ENCODE results near the gene ZG16.
A peak's percentile ranks its signal among the peaks of the same experiment; 100 is the strongest.
"Not testable (repeated sequence)": the region's sequence is repeated elsewhere in the genome, so short reads cannot be mapped to it uniquely, and the experiment has no call there.

ZG16 gene, protein sequence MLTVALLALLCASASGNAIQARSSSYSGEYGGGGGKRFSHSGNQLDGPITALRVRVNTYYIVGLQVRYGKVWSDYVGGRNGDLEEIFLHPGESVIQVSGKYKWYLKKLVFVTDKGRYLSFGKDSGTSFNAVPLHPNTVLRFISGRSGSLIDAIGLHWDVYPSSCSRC

DNA sequence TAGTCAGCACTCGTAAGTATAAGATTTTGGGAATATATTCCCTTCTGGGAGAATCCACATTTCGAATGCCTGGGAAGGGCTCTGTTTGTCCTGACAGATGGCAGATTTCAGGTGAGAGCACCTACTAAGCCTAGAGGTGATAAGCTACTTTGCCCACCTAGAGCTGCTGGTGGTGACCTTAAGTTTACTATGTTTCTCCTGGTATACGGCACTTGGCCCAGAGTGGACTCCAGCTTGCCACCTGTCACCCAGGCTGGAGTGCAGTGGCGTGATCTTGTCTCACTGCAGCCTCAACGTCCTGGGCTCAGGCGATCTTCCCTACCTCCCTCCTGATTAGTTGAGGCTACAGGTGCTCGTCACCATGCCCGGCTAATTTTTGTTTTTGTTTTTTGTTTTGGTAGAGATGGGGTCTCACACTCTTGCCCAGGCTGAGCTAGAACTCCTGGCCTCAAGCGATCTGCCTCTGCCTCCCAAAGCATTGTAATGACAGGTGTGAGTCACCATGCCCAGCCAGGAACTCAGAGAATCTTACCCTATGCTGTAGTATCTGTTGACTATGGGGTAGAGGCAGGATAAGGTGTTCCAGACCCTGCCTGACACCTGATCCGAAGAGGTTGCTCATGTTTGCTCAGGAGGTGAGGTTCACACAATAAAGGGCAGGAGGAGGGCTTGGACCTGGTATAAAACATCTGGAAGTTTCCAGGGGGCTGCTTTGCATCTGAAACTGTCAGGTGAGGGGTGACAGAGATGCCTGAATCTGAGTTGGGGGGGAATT lies at the start of gene ZG16:
Gene ZG16, plus strand, starts transcription at position 681 of the 775 bp plus-strand sequence. CDS start 1,011 bp downstream, outside the sequence.
- no peak for DNase-seq

DNA sequence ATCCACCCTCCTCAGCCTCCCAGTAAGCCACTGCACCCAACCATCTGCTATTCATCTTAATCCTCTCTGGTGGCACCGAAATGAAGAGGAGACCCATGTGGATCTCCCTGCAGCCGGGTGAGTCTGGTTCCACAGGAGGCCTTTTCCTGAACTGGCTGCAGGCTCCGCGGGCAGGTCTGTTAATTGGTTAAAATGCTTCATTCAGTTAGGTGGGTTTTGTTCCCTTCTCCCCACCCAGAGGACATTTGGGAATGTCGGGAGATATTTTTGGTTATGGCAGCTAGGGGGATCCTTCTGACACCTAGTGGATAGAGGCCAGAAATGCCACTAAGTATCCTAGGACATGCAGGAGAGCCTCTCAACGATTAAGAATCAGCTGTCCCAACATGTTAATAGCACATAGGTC lies 48.9 kb upstream of the ZG16 start:
- DNase-seq, result no peak

DNA sequence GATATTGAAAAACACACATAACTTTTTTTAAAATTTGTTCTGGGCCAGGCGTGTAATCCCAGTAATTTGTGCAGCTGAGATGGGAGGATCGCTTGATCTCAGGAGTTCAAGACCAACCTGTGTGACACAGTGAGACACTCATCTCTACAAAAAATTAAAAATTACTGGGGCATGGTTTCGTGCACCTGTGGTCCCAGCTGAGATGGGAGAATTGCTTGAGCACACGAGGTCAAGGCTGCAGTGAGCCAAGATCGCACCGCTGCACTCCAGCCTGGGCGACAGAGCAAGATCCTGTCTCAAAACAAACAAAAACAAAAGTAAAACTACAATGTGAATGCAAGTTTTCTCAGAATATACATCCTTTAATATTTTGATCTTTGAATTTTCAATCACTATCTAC lies 47.4 kb upstream of the ZG16 start:
- DNase-seq, result no peak

DNA sequence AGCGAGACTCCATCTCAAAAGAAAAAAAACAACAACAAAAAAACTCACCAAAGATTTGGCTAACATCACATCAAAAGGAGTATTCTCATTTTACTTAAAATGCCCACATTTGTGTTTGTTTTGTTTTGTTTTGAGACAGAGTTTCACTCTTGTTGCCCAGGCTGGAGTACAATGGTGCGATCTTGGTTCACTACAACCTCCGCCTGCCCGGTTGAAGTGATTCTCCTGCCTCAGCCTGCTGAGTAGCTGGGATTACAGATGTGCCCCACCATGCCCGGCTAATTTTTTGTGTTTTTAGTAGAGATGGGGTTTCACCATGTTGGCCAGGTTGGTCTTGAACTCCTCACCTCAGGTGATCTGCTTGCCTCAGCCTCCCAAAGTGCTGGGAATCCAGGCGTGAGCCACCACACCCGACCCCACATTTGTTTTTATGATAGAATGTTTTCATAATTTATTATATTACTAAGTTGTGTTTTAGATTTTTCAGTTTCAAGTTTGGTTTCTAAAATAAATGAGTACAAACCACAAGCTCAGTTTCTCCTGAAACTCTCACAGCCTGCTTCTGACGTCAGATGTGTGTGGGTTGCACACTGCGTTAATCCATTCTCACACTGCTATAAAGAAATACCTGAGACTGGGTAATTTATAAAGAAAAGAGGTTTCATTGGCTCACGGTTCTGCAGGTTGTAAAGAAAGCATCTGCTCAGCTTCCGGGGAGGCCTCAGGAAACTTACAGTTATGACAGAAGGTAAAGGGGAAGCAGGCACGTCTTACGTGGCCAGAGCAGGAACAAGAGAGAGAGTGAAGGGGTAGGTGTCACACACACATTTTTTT lies 46.1 kb upstream of the ZG16 start:
- DNase-seq, result not testable (repeated sequence)

DNA sequence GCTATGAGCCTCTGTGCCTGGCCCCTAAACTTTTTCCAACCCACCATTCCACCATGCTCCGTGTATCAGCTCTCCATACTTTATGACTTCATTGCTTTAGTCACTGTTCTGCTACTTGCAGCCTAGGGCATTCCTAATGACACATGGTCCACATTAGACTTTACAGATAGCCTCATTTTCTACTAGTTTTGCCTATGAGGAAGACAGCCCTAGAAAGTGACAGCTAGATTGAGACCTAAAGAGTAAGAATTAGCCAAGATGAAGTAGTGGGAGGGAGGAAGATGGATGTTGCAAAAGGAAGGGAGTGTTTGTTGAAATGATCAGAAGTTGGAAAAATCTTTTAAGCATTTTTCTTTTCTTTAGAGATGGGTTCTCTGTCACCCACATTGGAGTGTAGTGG lies 43.3 kb upstream of the ZG16 start:
- no peak for DNase-seq

DNA sequence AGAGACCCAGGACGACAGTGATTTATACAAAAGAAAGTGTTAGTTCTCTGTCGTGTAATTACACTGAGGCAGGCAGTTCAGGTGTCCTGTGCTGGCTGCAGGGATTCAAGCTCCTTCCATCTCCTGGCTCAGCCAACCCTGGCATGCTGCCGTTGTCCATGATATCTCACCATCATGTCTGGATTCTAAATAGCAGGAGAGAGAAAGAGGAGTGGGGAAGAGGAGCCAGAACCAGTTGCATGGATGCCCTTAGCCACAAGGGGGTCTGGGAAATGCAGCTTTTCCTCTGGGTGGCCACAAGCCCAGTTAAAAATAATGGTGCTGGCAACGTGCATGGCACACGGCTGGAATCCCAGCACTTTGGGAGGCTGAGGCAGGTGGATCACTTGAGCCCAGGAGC lies 41.9 kb upstream of the ZG16 start:
- DNase-seq, result no peak

DNA sequence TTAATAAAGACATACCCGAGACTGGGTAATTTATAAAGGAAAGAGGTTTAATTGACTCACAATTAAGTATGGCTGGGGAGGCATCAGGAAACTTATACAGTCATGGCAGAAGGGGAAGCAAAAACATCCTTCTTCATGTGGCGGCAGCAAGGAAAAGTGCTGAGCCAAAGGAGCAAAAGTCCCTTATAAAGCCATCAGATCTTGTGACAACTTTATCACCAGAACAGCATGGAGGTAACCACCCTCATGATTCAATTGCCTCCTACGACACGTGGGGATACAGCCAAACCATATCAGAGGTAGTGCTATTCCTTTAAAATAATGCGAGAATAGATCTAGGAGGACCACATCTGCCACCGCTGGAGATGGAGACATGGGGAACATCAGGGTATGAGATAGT lies 41.3 kb upstream of the ZG16 start:
- no peak for DNase-seq

DNA sequence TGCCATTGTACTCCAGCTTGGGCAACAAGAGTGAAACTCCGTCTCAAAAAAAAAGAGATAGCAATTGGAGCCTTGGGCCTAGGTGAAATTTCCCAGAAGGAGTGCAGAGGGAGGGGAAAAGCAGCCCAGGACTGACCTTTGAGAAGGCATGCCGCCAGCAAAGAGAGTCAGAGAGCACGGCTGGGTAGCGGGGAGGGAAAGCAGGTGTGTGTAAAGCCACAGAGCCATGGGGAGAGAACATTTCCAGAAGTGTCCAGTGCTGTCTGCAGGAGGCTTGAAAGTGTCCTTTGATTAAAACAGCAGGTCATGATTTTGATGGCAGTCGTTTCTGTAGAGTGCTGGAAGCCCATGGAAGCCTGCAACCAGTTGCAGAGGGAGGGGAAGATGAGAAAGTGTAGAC lies 40.3 kb upstream of the ZG16 start:
- no peak for DNase-seq

DNA sequence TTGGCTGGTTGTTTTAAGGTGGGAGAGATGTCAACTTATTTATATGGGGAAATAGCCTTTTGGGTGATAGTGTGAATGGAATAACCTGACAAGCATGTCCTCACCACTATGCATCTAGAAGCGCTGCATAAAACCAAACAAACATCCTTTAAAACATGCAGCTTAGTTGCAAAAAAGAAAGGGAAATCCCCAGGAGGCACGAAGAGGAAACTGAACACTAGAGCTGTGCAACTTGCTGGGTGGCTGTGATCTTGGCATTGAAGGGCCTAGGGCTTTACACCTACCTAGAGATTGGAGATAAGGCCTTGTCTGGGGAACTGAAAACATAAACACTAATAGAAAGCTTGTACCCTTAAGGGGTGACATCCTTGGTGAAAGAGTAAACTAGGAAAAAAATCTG lies 39.5 kb upstream of the ZG16 start:
- DNase-seq, result no peak

DNA sequence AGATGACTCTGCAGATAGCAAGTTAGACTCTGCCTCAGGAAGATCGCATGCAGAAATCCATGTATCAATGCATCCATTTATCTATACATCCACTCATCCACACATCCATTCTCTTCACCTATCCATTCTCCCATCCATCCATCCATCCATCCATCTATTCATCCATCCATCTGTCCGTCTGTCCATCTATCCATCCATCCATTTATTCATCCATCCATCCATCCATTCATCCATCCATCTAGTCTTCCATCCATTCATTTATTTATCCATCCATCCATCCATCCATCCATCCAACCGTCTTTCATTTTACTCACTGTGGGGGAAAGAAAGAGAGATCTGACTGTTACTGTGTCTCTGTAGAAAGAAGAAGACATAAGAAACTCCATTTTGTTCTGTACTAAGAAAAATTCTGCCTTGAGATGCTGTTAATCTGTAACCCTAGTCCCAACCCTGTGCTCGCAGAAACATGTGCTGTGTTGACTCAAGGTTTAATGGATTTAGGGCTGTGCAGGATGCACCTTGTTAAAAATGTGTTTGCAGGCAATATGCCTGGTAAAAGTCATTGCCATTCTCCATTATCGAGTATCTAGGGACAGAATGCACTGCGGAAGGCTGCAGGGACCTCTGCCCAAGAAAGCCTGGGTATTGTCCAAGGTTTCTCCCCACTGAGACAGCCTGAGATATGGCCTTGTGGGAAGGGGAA lies 38.0 kb upstream of the ZG16 start:
- DNase-seq, result not testable (repeated sequence)

DNA sequence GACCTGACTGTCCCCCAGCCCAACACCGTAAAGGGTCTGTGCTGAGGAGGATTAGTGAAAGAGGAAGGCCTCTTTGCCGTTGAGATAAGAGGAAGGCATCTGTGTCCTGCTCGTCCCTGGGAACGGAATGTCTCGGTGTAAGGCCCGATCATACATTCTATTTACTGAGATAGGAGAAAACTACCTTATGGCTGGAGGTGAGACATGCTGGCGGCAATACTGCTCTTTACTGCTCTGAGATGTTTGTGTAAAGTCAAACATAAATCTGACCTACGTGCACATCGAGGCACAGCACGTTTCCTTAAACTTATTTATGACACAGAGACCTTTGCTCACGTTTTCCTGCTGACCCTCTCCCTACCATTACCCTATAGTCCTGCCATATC lies 37.4 kb upstream of the ZG16 start:
- DNase-seq, result not testable (repeated sequence)

DNA sequence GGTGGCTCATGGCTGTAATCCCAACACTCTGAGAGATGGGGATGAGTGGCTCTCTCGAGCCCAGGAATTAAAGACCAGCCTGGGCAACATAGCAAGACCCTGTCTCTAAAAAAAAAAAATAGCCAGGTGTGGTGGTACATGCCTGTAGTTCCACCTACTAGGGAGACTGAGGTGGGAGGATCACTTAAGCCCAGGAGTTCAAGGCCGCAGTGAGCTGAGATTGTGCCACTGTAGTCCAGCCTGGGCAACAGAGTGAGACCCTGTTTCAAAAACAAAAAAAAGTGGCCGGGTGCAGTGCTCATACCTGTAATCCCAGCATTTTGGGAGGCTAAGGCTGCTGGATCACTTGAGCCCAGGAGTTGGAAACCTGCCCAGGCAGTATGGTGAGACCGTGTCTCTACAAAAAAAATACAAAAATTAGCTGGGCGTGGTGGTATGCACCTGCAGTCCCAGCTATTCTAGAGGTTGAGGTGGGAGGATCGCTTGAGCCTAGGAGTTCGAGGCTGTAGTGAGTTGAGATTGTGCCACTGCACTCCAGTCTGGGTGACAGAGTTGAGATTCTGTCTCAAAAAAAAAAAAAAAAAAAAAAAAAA lies 35.3 kb upstream of the ZG16 start:
- no peak for DNase-seq

DNA sequence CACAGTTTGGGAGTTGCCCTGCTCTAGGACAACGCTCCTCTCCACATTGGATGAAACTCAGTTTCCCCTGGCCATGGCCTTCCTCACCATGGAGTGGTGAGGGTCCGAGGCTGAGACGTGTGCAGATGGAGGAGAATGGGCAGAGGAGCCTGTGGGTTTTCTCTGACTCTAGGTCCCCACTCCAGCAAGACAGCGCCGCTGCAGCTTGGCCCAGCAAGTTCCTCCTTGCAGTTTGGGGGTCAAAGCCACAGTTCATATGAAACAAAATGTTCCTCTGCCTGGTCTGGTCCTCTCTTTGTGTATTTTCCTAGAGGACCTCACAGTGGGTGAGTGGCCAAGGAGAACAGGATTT lies 34.6 kb upstream of the ZG16 start:
- DNase-seq, result no peak

DNA sequence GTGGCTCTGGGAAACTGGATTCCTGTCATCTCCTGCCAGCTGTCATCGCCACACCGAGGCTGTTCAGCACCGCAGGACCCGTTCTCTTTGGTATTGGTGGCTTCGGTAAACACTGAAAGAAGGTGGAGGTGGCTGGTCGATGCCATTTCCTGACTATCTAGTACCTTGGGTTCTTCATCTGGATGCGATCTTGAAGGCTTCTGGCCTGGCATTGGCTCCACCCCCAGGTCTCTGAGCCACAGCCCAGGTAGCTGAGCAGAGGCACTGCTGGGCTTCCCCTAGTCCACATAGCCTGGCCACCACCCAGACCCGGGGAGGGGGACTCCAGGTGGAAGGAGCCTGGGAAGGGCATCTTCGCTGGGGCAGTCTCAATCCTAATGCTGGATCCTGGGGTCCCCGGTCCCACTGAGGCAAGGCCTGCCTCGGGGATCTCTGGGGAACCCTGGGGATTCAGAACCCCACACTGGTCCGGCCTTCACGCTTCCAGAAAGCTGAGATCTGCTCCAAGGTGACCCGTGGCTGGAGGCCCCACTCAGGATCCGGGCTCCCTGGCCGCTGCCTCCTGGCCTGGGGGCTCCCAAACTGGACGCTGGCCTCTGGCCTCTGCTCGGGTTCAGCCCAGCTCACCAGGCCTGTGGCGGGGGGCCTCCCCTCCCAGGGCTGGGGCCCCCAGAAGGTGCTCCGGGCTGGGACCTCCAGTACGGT lies 34.1 kb upstream of the ZG16 start:
- no peak for DNase-seq

DNA sequence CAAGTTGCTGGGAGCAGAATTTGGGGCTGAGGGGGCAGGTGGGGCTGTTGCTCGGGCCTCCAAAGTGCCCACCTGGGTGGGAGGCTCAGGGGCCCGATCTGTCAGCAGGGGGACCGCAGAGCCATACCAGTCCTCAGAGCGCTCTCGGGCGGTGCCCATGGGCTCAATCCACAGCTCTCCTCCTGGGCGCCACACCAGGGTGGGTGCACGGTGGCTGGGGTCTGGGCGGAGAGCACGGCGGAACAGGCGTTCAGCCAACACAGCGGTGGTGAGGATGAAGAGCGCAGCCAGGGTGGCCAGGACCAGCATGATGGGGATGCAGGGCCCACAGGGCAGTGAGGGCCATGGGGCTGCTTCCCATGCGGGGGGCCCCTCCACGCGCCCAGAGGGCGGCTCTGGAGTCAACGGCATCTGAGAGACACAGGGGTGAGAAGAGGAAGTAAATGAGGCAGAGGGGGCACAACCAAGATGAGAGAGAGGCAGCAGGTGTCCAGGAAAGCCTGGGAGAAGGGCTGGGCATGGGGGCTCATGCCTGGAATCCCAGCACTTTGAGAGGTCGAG lies 33.4 kb upstream of the ZG16 start:
- no peak for DNase-seq

DNA sequence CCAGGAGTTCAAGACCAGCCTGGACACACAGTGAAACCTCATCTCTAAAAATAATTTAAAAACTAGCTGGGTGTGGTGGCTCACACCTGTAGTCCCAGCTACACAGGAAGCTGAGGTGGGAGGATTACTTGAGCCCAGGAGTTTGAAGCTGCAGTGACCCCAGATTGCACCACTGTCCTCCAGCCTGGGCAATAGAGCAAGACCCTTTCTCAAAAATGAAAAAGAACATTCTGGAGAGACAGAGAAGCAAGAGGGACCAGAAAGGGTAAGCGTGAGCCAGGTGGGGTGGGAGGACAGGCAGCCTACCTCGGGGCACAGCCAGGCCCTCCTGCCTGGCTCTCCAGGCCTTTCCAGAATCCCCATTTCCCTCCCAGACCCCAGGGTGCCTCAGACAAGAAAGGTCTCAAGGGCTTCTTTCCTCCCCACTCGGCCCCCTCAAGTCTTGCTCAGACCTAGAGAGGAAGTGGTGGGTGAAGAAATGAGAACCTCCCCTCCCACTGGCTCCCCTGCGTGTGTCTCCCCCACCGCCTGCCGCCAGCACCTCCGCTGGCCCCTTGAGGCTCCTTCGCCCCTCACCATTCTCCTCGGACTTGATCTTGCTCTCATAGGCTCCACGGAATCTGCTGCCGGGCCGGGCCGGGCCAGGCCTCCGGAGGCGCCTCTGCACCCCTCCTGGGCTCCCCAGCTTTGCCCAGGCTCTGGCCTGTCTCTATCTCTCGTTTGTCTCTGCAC lies 32.8 kb upstream of the ZG16 start:
- no peak for DNase-seq

DNA sequence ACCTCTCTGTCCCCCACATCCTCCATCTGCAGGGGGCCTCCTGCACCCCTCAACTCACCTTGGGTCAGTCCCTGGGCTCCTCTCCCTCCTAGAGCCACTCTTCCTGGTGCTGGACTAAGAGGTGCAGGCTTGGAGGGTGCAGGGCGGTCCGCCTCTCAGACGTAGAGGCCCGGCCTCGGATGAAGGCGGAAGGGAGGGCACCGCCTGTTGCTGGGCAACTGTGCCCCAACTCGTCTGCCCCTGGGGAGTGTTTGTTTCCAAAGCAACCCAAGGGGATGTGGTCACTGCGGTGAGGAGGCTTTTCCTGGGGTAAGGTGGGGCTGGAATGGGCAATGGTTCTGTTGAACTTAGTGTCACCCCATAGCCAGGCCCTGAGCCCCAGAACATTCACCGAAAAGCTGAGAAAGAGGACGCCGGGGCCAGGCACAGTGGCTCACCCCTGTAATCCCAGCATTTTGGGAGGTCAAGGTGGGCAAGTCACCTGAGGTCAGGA lies 32.2 kb upstream of the ZG16 start, which contains the start of gene C16orf54:
Gene C16orf54, minus strand, starts transcription at position 138 of the 493 bp plus-strand sequence. CDS start 1,039 bp downstream, outside the sequence.
- DNase-seq, result peak; percentile 83

DNA sequence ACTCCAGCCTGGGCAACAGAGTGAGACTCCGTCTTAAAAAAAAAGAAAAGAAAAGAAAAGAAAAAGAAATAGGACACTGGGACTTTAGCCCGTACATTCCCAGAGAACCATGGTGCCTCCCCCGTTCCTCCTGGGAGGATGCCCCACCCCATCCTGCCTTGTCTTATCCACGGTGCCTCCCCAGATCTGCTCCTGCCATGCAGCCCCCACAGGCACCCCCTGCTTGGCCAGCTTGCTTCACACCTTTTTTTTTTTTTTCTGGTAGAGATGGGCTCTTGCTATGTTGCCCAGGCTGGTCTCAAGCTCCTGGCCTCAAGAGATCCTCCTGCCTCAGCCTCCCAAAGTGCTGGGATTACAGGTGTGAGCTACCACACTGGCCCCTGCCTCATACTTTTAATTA lies 31.5 kb upstream of the ZG16 start:
- DNase-seq, result not testable (repeated sequence)

DNA sequence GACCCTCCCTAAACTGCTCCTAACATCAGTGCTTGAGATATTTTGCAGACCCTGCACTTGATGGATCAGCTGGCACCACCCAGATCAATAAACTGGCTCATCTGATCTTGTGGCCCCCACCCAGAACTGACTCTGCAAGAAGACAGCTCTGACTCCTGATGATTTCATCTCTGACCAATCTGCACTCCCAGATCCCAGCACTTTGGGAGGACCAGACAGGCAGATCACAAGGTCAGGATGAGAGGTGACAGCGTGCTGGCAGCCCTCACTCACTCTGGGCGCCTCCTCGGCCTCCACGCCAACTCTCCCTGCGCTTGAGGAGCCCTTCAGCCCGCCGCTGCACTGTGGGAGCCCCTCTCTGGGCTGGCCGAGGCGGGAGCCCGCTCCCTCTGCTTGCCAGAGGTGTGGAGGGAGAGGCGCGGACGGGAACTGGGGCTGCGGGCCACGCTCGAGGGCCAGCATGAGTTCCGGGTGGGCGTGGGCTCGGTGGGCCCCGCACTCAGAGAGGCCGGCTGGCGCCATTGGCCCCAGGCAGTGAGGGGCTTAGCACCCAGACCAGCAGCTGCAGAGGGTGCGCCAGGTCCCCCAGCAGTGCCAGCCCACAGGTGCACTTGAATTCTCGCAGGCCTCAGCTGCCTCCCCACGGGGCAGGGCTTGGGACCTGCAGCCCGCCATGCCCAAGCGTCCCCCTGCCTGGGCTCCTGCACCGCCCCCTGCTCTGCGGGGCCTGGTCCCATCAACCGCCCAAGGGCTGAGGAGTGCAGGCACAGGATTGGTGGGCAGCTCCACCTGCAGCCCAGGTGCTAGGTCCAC lies 29.9 kb upstream of the ZG16 start:
- no peak for DNase-seq

DNA sequence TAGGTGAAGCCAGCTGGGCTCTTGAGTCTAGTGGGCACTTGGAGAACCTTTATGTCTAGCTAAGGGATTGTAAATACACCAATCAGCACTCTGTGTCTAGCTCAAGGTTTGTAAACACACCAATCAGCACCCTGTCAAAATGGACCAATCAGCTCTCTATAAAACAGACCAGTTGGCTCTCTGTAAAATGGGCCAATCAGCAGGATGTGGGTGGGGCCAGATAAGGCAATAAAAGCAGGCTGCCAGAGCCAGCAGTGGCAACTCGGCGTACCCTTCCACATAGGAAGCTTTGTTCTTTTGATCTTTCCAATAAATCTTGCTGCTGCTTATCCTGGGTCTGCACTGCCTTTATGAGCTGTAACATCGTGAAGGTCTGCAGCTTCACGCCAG lies 29.3 kb upstream of the ZG16 start:
- DNase-seq, result not testable (repeated sequence)
